ENCODE data around the gene FHIP1A.

Gene FHIP1A

GRCh38 chr4:151455212-151455611 lies 46.2 kb downstream of the FHIP1A start:
- DNase-seq (ENCODE audit: low read depth, low spot score), result no peak

DNA sequence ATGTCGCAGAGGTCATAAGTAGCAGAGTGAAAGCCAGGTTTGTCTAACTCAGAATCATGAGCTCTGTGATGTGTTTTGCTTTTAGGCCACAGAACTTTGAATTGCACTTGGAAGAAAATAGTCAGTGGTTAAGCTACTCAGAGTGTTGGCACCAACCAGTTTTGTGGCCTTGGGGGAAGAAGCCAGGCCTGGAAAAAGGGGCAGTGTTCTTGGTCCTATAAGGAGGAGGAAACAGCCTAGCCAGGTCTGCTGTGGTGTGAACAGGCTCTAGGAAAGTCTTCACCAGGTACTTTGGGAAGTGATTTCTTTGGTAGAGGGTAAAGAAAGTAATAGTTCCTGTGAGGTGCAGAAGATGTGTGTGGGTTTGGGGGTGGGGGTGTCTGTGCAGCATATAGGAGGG lies 49.2 kb downstream of the FHIP1A start:
- peak; percentile 9 for DNase-seq (ENCODE audit: low read depth, low spot score)
